ENCODE data around the gene CAMSAP2.

The CAMSAP2 gene

GRCh38 chr1:200733907-200734306 lies 4.8 kb upstream of the CAMSAP2 start:
- no peak overlapping the region for H3K4me3 ChIP-seq (ENCODE audit: control insufficient read depth, low read depth, low read length)
- DNase-seq (ENCODE audit: low read depth), result no peak
- no peak for TF ChIP-seq CTCF (IDR thresholded peaks at IDR 0.05; ENCODE audit: control insufficient read depth, insufficient read depth, low read depth, low read length, missing control alignments)

- TF ChIP-seq CTCF (IDR thresholded peaks at IDR 0.05; ENCODE audit: control insufficient read depth, insufficient read depth, low read depth, low read length, missing control alignments), result no peak
- DNase-seq (ENCODE audit: low read depth), result no peak
- no peak overlapping the region for H3K4me3 ChIP-seq (ENCODE audit: control insufficient read depth, low read depth, low read length)
These were observed 924 bp upstream of the CAMSAP2 start for GRCh38 chr1:200737647-200738291.

- DNase-seq (ENCODE audit: low read depth), result peak; percentile 46
- TF ChIP-seq CTCF (IDR thresholded peaks at IDR 0.05; ENCODE audit: control insufficient read depth, insufficient read depth, low read depth, low read length, missing control alignments), result no peak
- H3K4me3 ChIP-seq (ENCODE audit: control insufficient read depth, low read depth, low read length), result peak overlapping the region; percentile 96
These were observed 407 bp downstream of the CAMSAP2 start for GRCh38 chr1:200738949-200739651.

GRCh38 chr1:200739702-200740570 lies 1.2 kb downstream of the CAMSAP2 start:
- peak; percentile 2 for DNase-seq (ENCODE audit: low read depth)
- TF ChIP-seq CTCF (IDR thresholded peaks at IDR 0.05; ENCODE audit: control insufficient read depth, insufficient read depth, low read depth, low read length, missing control alignments), result no peak
- H3K4me3 ChIP-seq (ENCODE audit: control insufficient read depth, low read depth, low read length), result peak overlapping the region; percentile 96

GRCh38 chr1:200740571-200741208 lies 2.0 kb downstream of the CAMSAP2 start:
- H3K4me3 ChIP-seq (ENCODE audit: control insufficient read depth, low read depth, low read length), result peak overlapping the region; percentile 96
- DNase-seq (ENCODE audit: low read depth), result no peak
- no peak for TF ChIP-seq CTCF (IDR thresholded peaks at IDR 0.05; ENCODE audit: control insufficient read depth, insufficient read depth, low read depth, low read length, missing control alignments)

- peak overlapping the region; percentile 96 for H3K4me3 ChIP-seq (ENCODE audit: control insufficient read depth, low read depth, low read length)
- DNase-seq (ENCODE audit: low read depth), result no peak
- TF ChIP-seq CTCF (IDR thresholded peaks at IDR 0.05; ENCODE audit: control insufficient read depth, insufficient read depth, low read depth, low read length, missing control alignments), result no peak
These were observed 3.0 kb downstream of the CAMSAP2 start for GRCh38 chr1:200741551-200742207.

Measured in AG09309 (cell line).